Endothelial cell of umbilical vein (primary cell): ENCODE measurements around the gene MEF2C.

Experiments used
- CTCF ChIP-seq, 2 donors: IDR thresholded peaks; 1 replicate in 1 of 2; 2 replicates in 1 of 2; pipeline ENCODE4 v1.5.1; 2011; ENCODE audit warnings: low read length in 2 of 2, mild to moderate bottlenecking in 2 of 2, moderate library complexity in 2 of 2, control low read depth in 1 of 2, inconsistent platforms in 1 of 2, low read depth in 1 of 2; ENCODE audit not compliant: insufficient read depth in 1 of 2; ENCODE audit errors: extremely low read depth in 1 of 2
- POLR2AphosphoS5 ChIP-seq: IDR thresholded peaks from 2 replicates; pipeline ENCODE4 v1.6.1; 2012; ENCODE audit warnings: low read depth, mild to moderate bottlenecking, control low read depth, low read length, moderate library complexity; ENCODE audit not compliant: insufficient read depth

DNA sequence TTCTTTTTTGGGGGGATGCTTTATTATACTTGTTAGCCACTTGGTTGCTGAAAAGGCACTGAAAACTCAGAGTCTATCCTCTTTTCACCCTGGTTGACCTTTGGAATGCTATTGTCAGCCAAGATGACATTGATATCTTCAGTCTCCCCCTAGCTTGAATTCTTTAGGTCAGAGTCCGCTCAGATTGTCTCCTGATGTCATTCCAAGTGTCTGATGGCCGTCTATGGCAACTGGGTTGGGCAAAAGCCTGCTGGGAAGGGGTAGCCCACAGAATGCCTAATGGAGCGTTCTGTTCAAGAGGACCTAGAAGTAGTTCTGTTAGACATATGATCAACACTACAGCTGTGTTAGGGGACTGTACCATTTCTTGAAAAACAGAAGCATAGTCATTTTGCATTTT is 9.7 kb upstream of the MEF2C start:
- TF ChIP-seq CTCF (IDR thresholded peaks at IDR 0.05; ENCODE audit: extremely low read depth in 1 of 2, insufficient read depth in 1 of 2, low read depth in 1 of 2, low read length in 2 of 2) (no peak), POLR2AphosphoS5 (no peak)
